Endothelial cell of umbilical vein (primary cell): ENCODE results near the gene COL5A3. TPM values are rescaled to one million over a fixed set of nuclear protein-coding genes. Genes with fewer than 3 reads are reported as not detected.

Experiments
- BruUV-seq: library from RNA; stranded (reverse); fragments of 400-500 nt; replicated peaks from 2 replicates; lab custom pipeline; 2021; lab: Mats Ljungman, UMichigan
- CTCF ChIA-PET: fragments of 300-600, 350-600 bp; sonication (Branson Sonifier 250); formaldehyde crosslinking; loops from one replicate; lab custom pipeline; 2021; ENCODE audit warnings: antibody characterized with exemption, inconsistent platforms; lab: Charles Lee
- POLR2A ChIA-PET: fragments of 300-600, 350-600 bp; sonication (Branson Sonifier 250); formaldehyde crosslinking; loops from one replicate; lab custom pipeline; 2021; ENCODE audit warnings: antibody characterized with exemption, inconsistent platforms; lab: Charles Lee
- DNase-seq: peaks from one replicate; pipeline ENCODE4 v3.0.0-alpha.2; 2011; ENCODE audit warnings: low read depth, low spot score
- FAIRE-seq: peaks from 2 replicates; lab custom pipeline; 2011; peaks lifted over from hg19 to GRCh38; lab: Jason Lieb, UNC
- H2AFZ ChIP-seq: 2 replicates; pipeline ENCODE4 v1.6.0; 2012; ENCODE audit warnings: low read depth, low read length, control low read depth, inconsistent platforms
- H3K27ac ChIP-seq: 2 replicates; pipeline ENCODE4 v1.5.1; 2011; ENCODE audit warnings: low read depth, mild to moderate bottlenecking, control low read depth, low read length, moderate library complexity; ENCODE audit not compliant: insufficient read depth
- H3K27me3 ChIP-seq, 2 experiments: 2 replicates each; pipeline versions ENCODE4 v1.6.0 to v1.6.1; 2011; ENCODE audit warnings: low read length in 2 of 2, mixed read lengths in 1 of 2; ENCODE audit not compliant: control insufficient read depth in 2 of 2, insufficient read depth in 2 of 2
- H3K36me3 ChIP-seq, 2 experiments: 2 replicates in 1 of 2; 3 replicates in 1 of 2; pipeline ENCODE4 v1.5.1; 2011; ENCODE audit warnings: low read length in 2 of 2, mild to moderate bottlenecking in 1 of 2, moderate library complexity in 1 of 2; ENCODE audit not compliant: control insufficient read depth in 2 of 2, insufficient read depth in 2 of 2; ENCODE audit errors: extremely low read depth in 1 of 2
- H3K4me1 ChIP-seq: 3 replicates; pipeline ENCODE4 v1.5.1; 2011; ENCODE audit warnings: mild to moderate bottlenecking, low read length; ENCODE audit not compliant: control insufficient read depth, insufficient read depth; ENCODE audit errors: extremely low read depth
- H3K4me2 ChIP-seq: 2 replicates; pipeline ENCODE4 v1.6.1; 2011; ENCODE audit warnings: low read length, control low read depth, mixed read lengths; ENCODE audit not compliant: insufficient read depth
- H3K4me3 ChIP-seq, 3 experiments: fragments of 200-600 bp in 1 of 3; sonication (generic), shearing (Covaris generic) in 1 of 3; replicated peaks in 1 of 3; 2 replicates each; pipeline ENCODE4 v1.5.1; 2011 to 2016; ENCODE audit warnings: control low read depth in 3 of 3, low read length in 3 of 3, mild to moderate bottlenecking in 2 of 3, inconsistent platforms in 1 of 3, low read depth in 1 of 3, moderate library complexity in 1 of 3; ENCODE audit not compliant: insufficient read depth in 1 of 3
- H3K79me2 ChIP-seq: 2 replicates; pipeline ENCODE4 v1.6.0; 2012; ENCODE audit warnings: low read length, inconsistent platforms; ENCODE audit not compliant: control insufficient read depth, insufficient read depth
- H3K9ac ChIP-seq: replicated peaks from 2 replicates; pipeline ENCODE3; 2011; ENCODE audit warnings: low read length, control low read depth; ENCODE audit not compliant: insufficient read depth; ENCODE audit errors: extremely low read depth
- H3K9me1 ChIP-seq: replicated peaks from 3 replicates; pipeline ENCODE4 v1.6.0; 2011; ENCODE audit warnings: mild to moderate bottlenecking, low read length; ENCODE audit not compliant: control insufficient read depth, insufficient read depth; ENCODE audit errors: extremely low read depth
- H3K9me3 ChIP-seq: replicated peaks from 2 replicates; pipeline ENCODE4 v1.5.1; 2012; ENCODE audit warnings: low read length, inconsistent platforms; ENCODE audit not compliant: control insufficient read depth, insufficient read depth
- H4K20me1 ChIP-seq: replicated peaks from 2 replicates; pipeline ENCODE3; 2011; ENCODE audit warnings: mild to moderate bottlenecking, low read length; ENCODE audit not compliant: control insufficient read depth, insufficient read depth; ENCODE audit errors: extremely low read depth
- CTCF ChIP-seq, 2 donors: IDR thresholded peaks; 1 replicate in 1 of 2; 2 replicates in 1 of 2; pipeline ENCODE4 v1.5.1; 2011; ENCODE audit warnings: low read length in 2 of 2, mild to moderate bottlenecking in 2 of 2, moderate library complexity in 2 of 2, control low read depth in 1 of 2, inconsistent platforms in 1 of 2, low read depth in 1 of 2; ENCODE audit not compliant: insufficient read depth in 1 of 2; ENCODE audit errors: extremely low read depth in 1 of 2
- EZH2 ChIP-seq: IDR thresholded peaks from 2 replicates; pipeline ENCODE4 v1.6.1; 2012; ENCODE audit warnings: borderline replicate concordance, low read depth, mild to moderate bottlenecking, moderate library complexity, low read length, inconsistent platforms; ENCODE audit not compliant: severe bottlenecking
- FOS ChIP-seq: IDR thresholded peaks from 2 replicates; pipeline ENCODE4 v1.6.1; 2011; ENCODE audit warnings: mild to moderate bottlenecking, low read length, moderate library complexity, borderline replicate concordance; ENCODE audit not compliant: insufficient read depth
- GATA2 ChIP-seq: IDR thresholded peaks from 2 replicates; pipeline ENCODE4 v1.7.0; 2011; ENCODE audit warnings: low read depth, mild to moderate bottlenecking, moderate library complexity, mixed read lengths, low read length; ENCODE audit not compliant: insufficient read length, insufficient read depth
- JUN ChIP-seq: IDR thresholded peaks from 2 replicates; pipeline ENCODE4 v1.6.1; 2011; ENCODE audit warnings: borderline replicate concordance, low read depth; ENCODE audit not compliant: insufficient read length, insufficient read depth
- MYC ChIP-seq: IDR thresholded peaks from one replicate; pipeline ENCODE4 v1.6.1; 2011; ENCODE audit warnings: mild to moderate bottlenecking, low read depth, low read length
- POLR2A ChIP-seq: IDR thresholded peaks from 2 replicates; pipeline ENCODE4 v1.6.1; 2012; ENCODE audit warnings: low read depth, mild to moderate bottlenecking, control low read depth, low read length
- POLR2AphosphoS5 ChIP-seq: IDR thresholded peaks from 2 replicates; pipeline ENCODE4 v1.6.1; 2012; ENCODE audit warnings: low read depth, mild to moderate bottlenecking, control low read depth, low read length, moderate library complexity; ENCODE audit not compliant: insufficient read depth
- dilution Hi-C: fragments of 300-500 bp; cut with MboI; formaldehyde crosslinking; loops from one replicate; pipeline ENCODE4 v1.15.0; 2019; ENCODE audit warnings: low sequenced_read_pairs; ENCODE audit not compliant: extremely low pct_ligation_motif_present
- intact Hi-C: fragments of 100-400 bp; cut with micrococcal nuclease; formaldehyde crosslinking; loops from one replicate; pipeline ENCODE4 v1.10.0; 2022
- polyA plus RNA-seq, 4 experiments: library from polyadenylated mRNA; depleted of rRNA in 3 of 4; stranded (reverse) in 3 of 4; unstranded in 1 of 4; fragments of >200 nt; gene quantifications; 2 replicates each; pipeline versions ENCODE4 v1.2.1 to v1.2.3, GENCODE V29; 2011 to 2012; ENCODE audit warnings: missing spikeins in 1 of 4
- total RNA-seq: library from RNA; stranded (reverse); gene quantifications from 2 replicates; pipeline ENCODE4 v1.2.3, GENCODE V29; 2021
- TF ChIP-seq, protein P1 (sequence below): IDR thresholded peaks from 2 replicates; pipeline ENCODE4 v1.6.1; 2011; ENCODE audit not compliant: insufficient read depth, insufficient read length

Gene COL5A3
- total and polyA plus RNA-seq, 2 donors (not counting 3 experiments of a cell fraction or from before 2014, with no cell fraction given) = not detected

DNA sequence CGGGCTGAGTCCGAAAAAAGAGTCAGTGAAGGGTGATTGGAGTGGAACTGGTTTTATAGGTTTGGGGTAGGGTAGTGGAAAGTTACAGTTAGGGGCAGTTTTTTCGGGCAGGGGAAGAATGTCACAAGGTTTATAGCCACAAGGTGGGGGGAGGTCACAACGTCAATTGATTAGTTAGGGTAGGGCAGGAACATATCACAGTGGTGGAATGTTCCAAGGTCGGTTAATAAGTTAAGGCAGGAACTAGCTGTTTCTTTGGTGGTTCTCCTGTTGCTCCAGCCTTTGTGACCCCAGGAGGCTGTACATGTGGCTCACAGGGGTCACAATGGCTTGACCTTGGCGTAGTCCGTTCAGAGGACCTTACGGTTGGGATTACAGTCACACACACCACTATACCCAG, 23.3 kb upstream of the COL5A3 start:
- Histone ChIP-seq H3K9me3 (no peaks in the 10 kb centered on the region), H3K27ac (no peak overlapping the region), H3K36me3 (no peaks in the 10 kb centered on the region), H3K79me2 (no peaks in the 10 kb centered on the region), H3K4me1 (no peaks in the 10 kb centered on the region), H3K27me3 (peaks cover 2% of the 10 kb centered on the region in 2 experiments), H4K20me1 (no peaks in the 10 kb centered on the region), H3K4me3 (no peak overlapping the region), H2AFZ (no peak overlapping the region), H3K9ac (no peak overlapping the region), H3K9me1 (no peaks in the 10 kb centered on the region), H3K4me2 (no peak overlapping the region)
- FAIRE-seq (no peak), DNase-seq (no peak)
- intact Hi-C loops (no loop called here), dilution Hi-C loops (no loop called here)
- CTCF ChIA-PET = no interaction called here
- no TSS peak for BruUV-seq
- TF ChIP-seq POLR2AphosphoS5 (no peak), MYC (no peak), JUN (no peak), CTCF (IDR thresholded peaks at IDR 0.05; ENCODE audit: extremely low read depth in 1 of 2, insufficient read depth in 1 of 2, low read depth in 1 of 2, low read length in 2 of 2) (no peak), EZH2 (no peak), GATA2 (no peak), POLR2A (no peak), FOS (no peak)
- TF ChIP-seq, protein P1, sequence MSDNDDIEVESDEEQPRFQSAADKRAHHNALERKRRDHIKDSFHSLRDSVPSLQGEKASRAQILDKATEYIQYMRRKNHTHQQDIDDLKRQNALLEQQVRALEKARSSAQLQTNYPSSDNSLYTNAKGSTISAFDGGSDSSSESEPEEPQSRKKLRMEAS = no peak
- POLR2A ChIA-PET = no interaction called here
